K562 (cell line): ENCODE results near the gene ADAM33. TPM values are rescaled to one million over a fixed set of nuclear protein-coding genes. Genes with fewer than 3 reads are reported as not detected.

Experiments
- ATAC-seq: fragments of 200-7000 bp; cut with Tn5 transposase; 3 replicates; pipeline ENCODE4 v1.9.1; 2020; ENCODE audit warnings: moderate library complexity
- BruUV-seq: library from RNA; stranded (reverse); fragments of 400-500 nt; replicated peaks from 2 replicates; lab custom pipeline; 2021; lab: Mats Ljungman, UMichigan
- CTCF ChIA-PET: fragments of 300-600 bp; formaldehyde crosslinking; extraction: SDS; loops from one replicate; lab custom pipeline; 2021; ENCODE audit warnings: low intra/inter-chr PET ratio; lab: Yijun Ruan, JAX
- POLR2A ChIA-PET: fragments of 300-600, 350-650 bp; sonication (Branson Sonifier 250); formaldehyde crosslinking; extraction: SDS; loops from one replicate; lab custom pipeline; 2021; ENCODE audit warnings: antibody characterized with exemption, inconsistent platforms; lab: Yijun Ruan, JAX
- DNase-seq, 4 experiments: peaks; one replicate each; pipeline versions ENCODE4 v3.0.0 to v3.0.0-alpha.2; 2011 to 2018; ENCODE audit warnings: low spot score in 3 of 4, mixed read lengths in 3 of 4; ENCODE audit errors: extremely low read depth in 1 of 4
- FAIRE-seq: peaks from 2 replicates; lab custom pipeline; 2011; peaks lifted over from hg19 to GRCh38; lab: Jason Lieb, UNC
- H2AFZ ChIP-seq: 2 replicates; pipeline ENCODE4 v1.6.0; 2011; ENCODE audit warnings: low read depth, low read length, control low read depth, inconsistent platforms
- H3K27ac ChIP-seq: fragments of 200-600 bp; 3 replicates; pipeline ENCODE4 v1.8.0; 2011; ENCODE audit warnings: low read depth, mild to moderate bottlenecking, control low read depth, inconsistent platforms, low read length, moderate library complexity, mixed read lengths; ENCODE audit errors: extremely low read depth
- H3K27me3 ChIP-seq, 2 experiments: fragments of 300-600 bp in 1 of 2; 2 replicates in 1 of 2; 3 replicates in 1 of 2; pipeline versions ENCODE4 v1.6.0 to v1.8.0; 2011; ENCODE audit warnings: inconsistent platforms in 2 of 2, low read length in 2 of 2, mild to moderate bottlenecking in 1 of 2, mixed read lengths in 1 of 2, moderate library complexity in 1 of 2; ENCODE audit not compliant: control insufficient read depth in 2 of 2, insufficient read depth in 2 of 2
- H3K36me3 ChIP-seq: fragments of 300-600 bp; 3 replicates; pipeline ENCODE4 v1.8.0; 2011; ENCODE audit warnings: mild to moderate bottlenecking, low read length, inconsistent platforms; ENCODE audit not compliant: control insufficient read depth, insufficient read depth
- H3K4me1 ChIP-seq, 2 experiments: fragments of 200-600 bp in 1 of 2; replicated peaks in 1 of 2; 2 replicates in 1 of 2; 3 replicates in 1 of 2; pipeline versions ENCODE4 v1.5.1 to v1.8.0; 2011; ENCODE audit warnings: inconsistent platforms in 2 of 2, low read length in 2 of 2, mild to moderate bottlenecking in 1 of 2, mixed read lengths in 1 of 2, moderate library complexity in 1 of 2; ENCODE audit not compliant: control insufficient read depth in 2 of 2, insufficient read depth in 2 of 2
- H3K4me2 ChIP-seq: 2 replicates; pipeline ENCODE4 v1.6.1; 2011; ENCODE audit warnings: low read length, control low read depth, inconsistent platforms, mixed read lengths; ENCODE audit not compliant: insufficient read depth
- H3K4me3 ChIP-seq: fragments of 200-600 bp; sonication (generic), shearing (Covaris generic); 2 replicates; pipeline ENCODE4 v1.5.1; 2016; ENCODE audit warnings: control low read depth, inconsistent platforms
- H3K79me2 ChIP-seq: fragments of 200-600 bp; 3 replicates; pipeline ENCODE4 v1.8.0; 2011; ENCODE audit warnings: low read length, inconsistent platforms; ENCODE audit not compliant: control insufficient read depth, insufficient read depth
- H3K9ac ChIP-seq, 2 experiments: 2 replicates each; pipeline versions ENCODE4 v1.6.0 to v1.6.1; 2011; ENCODE audit warnings: low read depth in 2 of 2, low read length in 2 of 2, control low read depth in 1 of 2, inconsistent platforms in 1 of 2, mild to moderate bottlenecking in 1 of 2, mixed read lengths in 1 of 2; ENCODE audit not compliant: insufficient read depth in 1 of 2
- H3K9me1 ChIP-seq: one replicate; pipeline ENCODE4 v1.6.0; 2011; ENCODE audit warnings: inconsistent platforms, mild to moderate bottlenecking, low read length, moderate library complexity; ENCODE audit not compliant: control insufficient read depth, insufficient read depth
- H3K9me3 ChIP-seq: replicated peaks from 2 replicates; pipeline ENCODE4 v1.5.1; 2011; ENCODE audit warnings: low read depth, low read length, inconsistent platforms; ENCODE audit not compliant: control insufficient read depth, insufficient read depth
- H4K20me1 ChIP-seq: replicated peaks from 2 replicates; pipeline ENCODE4 v1.6.1; 2011; ENCODE audit warnings: low read length, inconsistent platforms, mixed read lengths; ENCODE audit not compliant: control insufficient read depth, insufficient read depth
- CC2D1A ChIP-seq: fragments of 450-650 bp; IDR thresholded peaks from 2 replicates; pipeline ENCODE4 v1.6.1; 2017; ENCODE audit warnings: mild to moderate bottlenecking
- HNRNPLL ChIP-seq: fragments of 200-400 bp; formaldehyde crosslinking; IDR thresholded peaks from 2 replicates; pipeline ENCODE4 v1.6.1; 2017; ENCODE audit warnings: low read length, low read depth, mild to moderate bottlenecking; ENCODE audit not compliant: poor library complexity, severe bottlenecking
- HOXB6 ChIP-seq: fragments of 250-450 bp; sonication (Bioruptor Pico); IDR thresholded peaks from 2 replicates; pipeline ENCODE4 v1.5.1; 2022; ENCODE audit warnings: mild to moderate bottlenecking, borderline replicate concordance
- KAT2B ChIP-seq: IDR thresholded peaks from one replicate; pipeline ENCODE4 v1.6.1; 2012; ENCODE audit warnings: low read depth, mild to moderate bottlenecking, control low read depth, inconsistent platforms, low read length, moderate library complexity
- KDM1A ChIP-seq, 2 experiments: fragments of 450-650 bp; IDR thresholded peaks; 2 replicates each; pipeline ENCODE4 v1.6.1; 2016; ENCODE audit warnings: mild to moderate bottlenecking in 2 of 2
- KDM4B ChIP-seq, 2 experiments: fragments of 450-650 bp in 1 of 2; sonication (generic) in 1 of 2; IDR thresholded peaks; 2 replicates each; pipeline ENCODE4 v1.6.1; 2016 to 2017; ENCODE audit warnings: borderline replicate concordance in 2 of 2, antibody characterized with exemption in 1 of 2, low read depth in 1 of 2, mild to moderate bottlenecking in 1 of 2
- MTA1 ChIP-seq: fragments of 450-650 bp; IDR thresholded peaks from 2 replicates; pipeline ENCODE4 v1.6.1; 2017; ENCODE audit warnings: borderline replicate concordance
- NFYB ChIP-seq: IDR thresholded peaks from 2 replicates; pipeline ENCODE4 v1.6.1; 2011; ENCODE audit warnings: mild to moderate bottlenecking, moderate library complexity; ENCODE audit not compliant: insufficient read length; ENCODE audit errors: extremely low read depth
- POLR2AphosphoS2 ChIP-seq: IDR thresholded peaks from 2 replicates; pipeline ENCODE4 v1.6.1; 2012; ENCODE audit warnings: low read length, improper control_type of control experiment
- RNF2 ChIP-seq: sonication (generic); IDR thresholded peaks from 2 replicates; pipeline ENCODE4 v1.6.1; 2016
- SIRT6 ChIP-seq: IDR thresholded peaks from one replicate; pipeline ENCODE4 v1.6.1; 2012; ENCODE audit warnings: low read depth, mild to moderate bottlenecking, control low read depth, inconsistent platforms, low read length, moderate library complexity
- SMARCE1 ChIP-seq: fragments of 450-650 bp; IDR thresholded peaks from 2 replicates; pipeline ENCODE4 v1.7.1; 2016; ENCODE audit warnings: mild to moderate bottlenecking
- SMC3 ChIP-seq: conservative IDR thresholded peaks from 2 replicates; pipeline ENCODE4 v1.6.1; 2011; ENCODE audit warnings: low read depth, low read length, improper control_type of control experiment; ENCODE audit not compliant: insufficient read depth
- SPI1 ChIP-seq: IDR thresholded peaks from 2 replicates; pipeline ENCODE4 v1.6.1; 2011; ENCODE audit warnings: low read depth, low read length, control low read depth, borderline replicate concordance
- STAG1 ChIP-seq: sonication (generic); formaldehyde crosslinking; IDR thresholded peaks from 2 replicates; pipeline ENCODE4 v1.5.0; 2020; ENCODE audit warnings: missing genetic modification reagents, borderline replicate concordance
- TRIM28 ChIP-seq: fragments of 450-650 bp; IDR thresholded peaks from 2 replicates; pipeline ENCODE4 v1.6.1; 2017
- ZBTB7A ChIP-seq: IDR thresholded peaks from 2 replicates; pipeline ENCODE4 v1.6.1; 2011; ENCODE audit warnings: low read depth, mild to moderate bottlenecking, low read length, moderate library complexity, borderline replicate concordance; ENCODE audit not compliant: control insufficient read depth
- ZNF143 ChIP-seq: sonication (generic); formaldehyde crosslinking; IDR thresholded peaks from 2 replicates; pipeline ENCODE4 v1.9.0; 2022; ENCODE audit warnings: mild to moderate bottlenecking, missing genetic modification reagents
- ZNF165 ChIP-seq: fragments of 250-450 bp; sonication (Bioruptor Pico); IDR thresholded peaks from 2 replicates; pipeline ENCODE4 v1.4.0; 2020; ENCODE audit warnings: borderline replicate concordance
- ZNF175 ChIP-seq: fragments of 200-800 bp; sonication (Bioruptor generic); IDR thresholded peaks from 2 replicates; pipeline ENCODE4 v1.6.1; 2016; ENCODE audit warnings: low read depth, mild to moderate bottlenecking, missing genetic modification characterization, missing compliant biosample characterization
- ZNF24 ChIP-seq: fragments of 450-650 bp; IDR thresholded peaks from 2 replicates; pipeline ENCODE4 v1.6.1; 2016
- WGBS: fragments of 100-300 bp; shearing (Covaris generic); methylation state at CpG from one replicate; pipeline ENCODE4 v1.1.6; 2016; ENCODE audit warnings: low coverage, mixed read lengths; ENCODE audit not compliant: insufficient coverage; ENCODE audit errors: missing lambda C conversion rate; 5-methylcytosine and 5-hydroxymethylcytosine counted together
- in situ Hi-C: fragments of 300-500 bp; cut with MboI; formaldehyde crosslinking; loops from 4 replicates; pipeline ENCODE4 v1.15.0; 2018; ENCODE audit warnings: inconsistent platforms, mixed read lengths
- intact Hi-C: fragments of 100-400 bp; cut with micrococcal nuclease; formaldehyde crosslinking; loops from 2 replicates; pipeline ENCODE4 v1.14.2; 2022
- polyA plus RNA-seq, 8 experiments: library from polyadenylated mRNA; depleted of rRNA in 4 of 8; stranded (reverse) in 5 of 8; unstranded in 3 of 8; fragments of >200 nt; fragmentation: Nextera tagmentation in 2 of 8; fragmentation: Illumina TruSeq in 1 of 8; extraction: Ambion mirVana in 2 of 8; extraction: Trizol in 1 of 8; gene quantifications; 2 replicates each; pipeline versions ENCODE4 v1.2.1 to v1.2.3, GENCODE V29; 2011 to 2014; ENCODE audit warnings: inconsistent platforms in 1 of 8, missing spikeins in 1 of 8
- total RNA-seq, 7 experiments: library from RNA; depleted of rRNA in 6 of 7; stranded (reverse); fragments of >200 nt in 6 of 7; fragmentation: Illumina TruSeq in 2 of 7; extraction: Trizol in 2 of 7; gene quantifications; 2 replicates each; pipeline versions ENCODE4 v1.2.1 to v1.2.3, GENCODE V29; 2011 to 2021; ENCODE audit warnings: low replicate concordance in 1 of 7

ADAM33 gene
- total and polyA plus RNA-seq, 9 of the 15 experiments (the other 6 are each of a cell fraction or from before 2014, with no cell fraction given), result not detected

DNA sequence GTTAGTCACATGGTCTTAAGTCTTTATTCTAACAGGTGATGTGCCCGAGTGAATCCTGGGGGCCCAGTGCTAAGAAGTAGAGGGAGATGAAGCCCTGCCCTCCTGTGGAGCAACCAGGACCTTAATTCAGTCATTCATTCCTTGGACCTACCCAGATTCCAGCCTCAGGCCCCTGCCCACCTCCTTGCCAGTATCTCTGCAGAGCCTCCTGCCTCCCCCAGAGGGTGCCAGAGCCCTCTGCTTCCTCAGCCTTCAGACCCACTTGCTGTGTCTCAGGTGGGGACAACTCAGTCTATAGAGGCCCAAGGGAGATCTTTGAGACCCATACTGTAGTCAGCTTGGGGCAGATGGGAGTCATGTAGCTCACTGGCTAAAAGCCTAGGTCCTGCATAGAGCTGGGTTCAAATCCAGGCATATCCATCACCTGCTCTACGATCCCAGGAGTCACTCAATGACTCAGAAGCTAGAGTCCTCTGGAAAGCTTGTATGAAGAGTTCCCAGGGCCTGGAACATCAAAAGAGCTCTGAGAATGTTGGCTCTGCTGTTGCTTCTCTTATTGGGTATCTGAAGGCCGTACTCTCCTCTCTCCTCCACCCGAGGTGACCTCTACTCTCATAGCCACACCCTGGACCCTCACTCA lies 34.5 kb upstream of the ADAM33 start:
- in situ Hi-C loops (no loop called here), intact Hi-C loops (loop anchor here (1.0 kb wide), 1 partner anchor 65 kb away; the partner anchor contains the start of gene SPEF1)
- peak; percentile 96 for ATAC-seq
- H3K4me2 ChIP-seq, result no peak overlapping the region
- ChIA-PET POLR2A (interaction anchor here (0.5 to 0.6 kb wide), 2 partner anchors 806 to 885 kb away, joined by 4 read pairs; no protein-coding TSS in a partner anchor), CTCF (interaction anchor here (0.6 to 0.7 kb wide), 3 partner anchors 33 to 104 kb away, joined by 3 read pairs; partner anchors contain the start of gene AP5S1)
- DNase-seq, result peak; percentile 46 to 63 (median 56)
- H2AFZ ChIP-seq, result 0 out of 2 replicates have a peak overlapping the region, but pooled peaks have one; percentile 59
- BruUV-seq, result no TSS peak
- H3K27ac ChIP-seq, result no peak overlapping the region
- H3K9me3 ChIP-seq, result no peaks in the 10 kb centered on the region
- H3K9me1 ChIP-seq, result no peaks in the 10 kb centered on the region
- H4K20me1 ChIP-seq, result no peaks in the 10 kb centered on the region
- no peak for FAIRE-seq
- H3K4me3 ChIP-seq, result no peak overlapping the region
- H3K36me3 ChIP-seq, result no peaks in the 10 kb centered on the region
- H3K9ac ChIP-seq, result peak overlapping the region in 1 of 2 experiments; percentile 45; a peak in 1 of 4 replicates
- no peaks in the 10 kb centered on the region for H3K79me2 ChIP-seq
- H3K27me3 ChIP-seq, result peaks cover 0 to 5% of the 10 kb centered on the region in 2 experiments; a peak in 1 of 5 replicates
- 47% methylated on average over 3 of the region's 4 CpGs for WGBS
- H3K4me1 ChIP-seq, result peaks cover 0 to 3% of the 10 kb centered on the region in 2 experiments; a peak in 3 of 5 replicates
- no peak for TF ChIP-seq RNF2
- TF ChIP-seq KAT2B, result no peak
- peak; percentile 44; the same call in 1 of the 2 replicates for TF ChIP-seq CC2D1A
- TF ChIP-seq KDM1A (IDR thresholded peaks at IDR 0.05), result no peak
- TF ChIP-seq ZBTB7A, result peak; percentile 47; the same call in 1 of the 2 replicates
- no peak for TF ChIP-seq ZNF143 (CRISPR knock-in tag)
- TF ChIP-seq POLR2AphosphoS2, result no peak
- TF ChIP-seq HNRNPLL, result no peak
- no peak for TF ChIP-seq ZNF165 (CRISPR knock-in tag)
- TF ChIP-seq ZNF24, result peak; percentile 49; the same call in 1 of the 2 replicates
- TF ChIP-seq SIRT6, result no peak
- TF ChIP-seq HOXB6 (CRISPR knock-in tag), result no peak
- TF ChIP-seq SMC3, result peak; percentile 59
- TF ChIP-seq STAG1 (CRISPR knock-in tag), result peak; percentile 89; the same call in 1 of the 2 replicates
- no peak for TF ChIP-seq MTA1
- no peak for TF ChIP-seq KDM4B (IDR thresholded peaks at IDR 0.05; ENCODE audit: borderline replicate concordance in 2 of 2, low read depth in 1 of 2)
- TF ChIP-seq ZNF175 (CRISPR knock-in tag), result no peak
- no peak for TF ChIP-seq TRIM28
- TF ChIP-seq NFYB, result no peak
- TF ChIP-seq SMARCE1, result no peak
- no peak for TF ChIP-seq SPI1
